ENCODE results near the gene KLHL21. TPM values are rescaled to one million over a fixed set of nuclear protein-coding genes. Genes with fewer than 3 reads are reported as not detected.

KLHL21 gene
- total RNA-seq, 2 donors from 2014 or later, result 38.4 to 60.0 TPM

DNA sequence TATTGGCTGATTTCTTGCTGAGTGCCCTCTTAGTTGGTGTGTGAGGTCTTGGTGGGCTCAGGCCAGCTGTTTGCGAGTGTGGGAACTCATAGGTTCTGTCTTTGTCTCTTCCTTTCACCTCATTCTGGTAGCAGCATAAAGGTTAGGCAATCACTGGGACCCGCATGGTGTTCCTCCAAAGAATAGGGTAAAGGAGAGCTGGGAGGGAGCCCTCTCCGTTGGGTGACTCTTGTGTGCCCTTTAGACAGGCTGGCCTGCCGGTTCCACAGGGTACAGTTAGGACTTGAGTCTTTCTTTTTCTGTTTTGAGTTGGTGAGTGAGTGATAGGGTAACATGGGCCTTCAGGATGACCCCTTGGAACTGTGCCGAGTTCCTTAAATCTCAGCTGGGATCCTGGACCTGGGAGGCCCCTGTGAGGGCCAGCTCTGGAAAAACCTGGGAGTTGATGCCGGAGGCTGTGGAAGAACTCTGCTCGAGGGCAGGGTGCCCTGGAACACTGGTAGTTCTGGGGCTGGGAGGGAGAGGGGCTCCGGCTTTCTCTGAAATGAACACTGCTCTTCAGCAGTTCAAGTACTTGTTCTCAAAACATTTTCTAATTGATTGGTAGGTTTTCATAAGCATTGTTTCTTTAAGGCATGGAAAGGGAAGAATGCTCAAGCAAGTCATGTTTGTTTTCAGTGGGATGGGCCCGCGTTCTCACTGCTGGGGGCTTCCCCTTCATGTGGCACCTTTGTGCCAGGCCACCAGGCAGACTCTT, 19.9 kb upstream of the KLHL21 start:
- Histone ChIP-seq H3K4me3 (no peak overlapping the region), H3K27me3 (no peaks in the 10 kb centered on the region), H3K36me3 (replicated peaks in 1 of 2; ENCODE audit: insufficient read depth in 1 of 2, low read depth in 2 of 2) (peaks cover 0 to 10% of the 10 kb centered on the region in 2 donors), H3K4me1 (peaks cover 25% of the 10 kb centered on the region), H3K9me3 (no peaks in the 10 kb centered on the region), H3K27ac (no peak overlapping the region)
- DNase-seq, result no peak
- ATAC-seq, result no peak
- WGBS, 2 donors, result 89 to 96% methylated on average over 7 to 10 of the region's 10 CpGs
- intact Hi-C loops (cut with DNase I), result no loop called here
- TF ChIP-seq, protein P1, sequence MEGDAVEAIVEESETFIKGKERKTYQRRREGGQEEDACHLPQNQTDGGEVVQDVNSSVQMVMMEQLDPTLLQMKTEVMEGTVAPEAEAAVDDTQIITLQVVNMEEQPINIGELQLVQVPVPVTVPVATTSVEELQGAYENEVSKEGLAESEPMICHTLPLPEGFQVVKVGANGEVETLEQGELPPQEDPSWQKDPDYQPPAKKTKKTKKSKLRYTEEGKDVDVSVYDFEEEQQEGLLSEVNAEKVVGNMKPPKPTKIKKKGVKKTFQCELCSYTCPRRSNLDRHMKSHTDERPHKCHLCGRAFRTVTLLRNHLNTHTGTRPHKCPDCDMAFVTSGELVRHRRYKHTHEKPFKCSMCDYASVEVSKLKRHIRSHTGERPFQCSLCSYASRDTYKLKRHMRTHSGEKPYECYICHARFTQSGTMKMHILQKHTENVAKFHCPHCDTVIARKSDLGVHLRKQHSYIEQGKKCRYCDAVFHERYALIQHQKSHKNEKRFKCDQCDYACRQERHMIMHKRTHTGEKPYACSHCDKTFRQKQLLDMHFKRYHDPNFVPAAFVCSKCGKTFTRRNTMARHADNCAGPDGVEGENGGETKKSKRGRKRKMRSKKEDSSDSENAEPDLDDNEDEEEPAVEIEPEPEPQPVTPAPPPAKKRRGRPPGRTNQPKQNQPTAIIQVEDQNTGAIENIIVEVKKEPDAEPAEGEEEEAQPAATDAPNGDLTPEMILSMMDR (IDR thresholded peaks at IDR 0.05), result no peak
- TF ChIP-seq POLR2A (IDR thresholded peaks at IDR 0.05), result no peak

DNA sequence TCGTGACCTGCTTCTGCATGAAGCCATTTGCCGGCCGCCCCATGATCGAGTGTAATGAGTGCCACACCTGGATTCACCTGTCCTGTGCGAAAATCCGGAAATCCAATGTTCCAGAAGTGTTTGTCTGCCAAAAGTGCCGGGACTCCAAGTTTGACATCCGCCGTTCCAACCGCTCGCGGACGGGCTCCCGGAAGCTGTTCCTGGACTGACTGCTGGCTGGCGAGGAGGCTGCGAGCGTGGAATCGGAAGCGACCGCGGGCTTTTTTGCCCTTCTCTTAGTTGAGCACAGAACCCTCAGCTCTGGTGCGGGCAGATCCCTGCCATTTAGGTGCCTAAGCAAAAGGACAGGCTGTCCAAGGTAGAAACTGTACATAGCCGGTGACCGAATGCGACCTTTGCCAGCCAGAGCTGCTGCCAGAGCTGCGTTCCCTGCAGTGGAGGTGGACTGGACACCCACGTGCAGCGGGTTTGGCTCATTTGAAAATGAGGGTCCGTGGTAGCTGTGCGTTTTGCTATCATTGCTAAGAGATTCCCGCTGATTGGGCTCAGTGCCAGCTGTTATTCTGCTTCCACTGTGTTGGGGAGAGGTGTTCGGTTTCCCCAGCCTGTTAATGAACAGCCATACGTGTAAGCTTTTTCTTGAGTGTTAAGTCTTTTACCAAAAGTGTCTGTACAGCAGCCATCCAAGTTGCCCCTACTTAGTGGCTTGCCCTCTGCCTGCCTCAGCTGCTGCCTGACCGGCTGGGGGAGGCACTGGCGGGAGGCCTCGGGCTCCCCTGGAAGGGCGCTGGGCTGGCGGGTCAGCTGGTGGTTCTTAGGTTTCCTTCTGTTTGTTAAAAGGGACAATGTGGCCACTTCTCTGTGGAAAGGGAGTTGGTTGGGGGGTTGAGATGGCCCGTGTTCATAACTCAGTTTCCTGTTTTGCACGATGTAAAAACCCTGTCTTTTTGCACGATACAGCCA, 19.0 kb upstream of the KLHL21 start:
- Histone ChIP-seq H3K4me3 (no peak overlapping the region), H3K36me3 (replicated peaks in 1 of 2; ENCODE audit: insufficient read depth in 1 of 2, low read depth in 2 of 2) (peaks cover 0 to 10% of the 10 kb centered on the region in 2 donors), H3K9me3 (no peaks in the 10 kb centered on the region), H3K27me3 (no peaks in the 10 kb centered on the region), H3K27ac (no peak overlapping the region), H3K4me1 (peaks cover 16% of the 10 kb centered on the region)
- WGBS, 2 donors, result 90 to 94% methylated on average over 30 to 41 of the region's 41 CpGs
- DNase-seq (no peak), ATAC-seq (no peak)
- intact Hi-C loops (cut with DNase I), result no loop called here
- TF ChIP-seq, protein P1 (IDR thresholded peaks at IDR 0.05), result no peak
- TF ChIP-seq POLR2A (IDR thresholded peaks at IDR 0.05), result no peak

DNA sequence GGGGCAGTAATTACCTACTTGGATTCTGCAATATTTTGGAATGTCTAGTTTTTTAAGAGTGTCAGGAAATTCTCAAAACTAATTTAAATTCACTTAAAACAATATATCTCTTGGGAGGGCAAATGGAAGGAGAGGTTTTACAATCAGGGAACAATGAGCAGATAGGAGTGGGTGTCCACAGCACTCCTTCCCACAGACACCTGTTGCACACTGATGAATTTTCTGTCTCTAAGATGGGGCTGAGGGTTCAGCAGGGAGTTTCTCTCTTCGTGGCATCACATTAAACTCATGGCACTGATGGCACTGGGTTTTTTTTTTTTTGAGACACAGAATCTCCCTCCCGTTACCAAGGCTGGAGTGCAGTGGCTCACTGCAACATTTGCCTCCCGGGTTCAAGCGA, 16.4 kb upstream of the KLHL21 start:
- 86 to 94% methylated on average over 4 of the region's 4 CpGs for WGBS, 2 donors
- TF ChIP-seq POLR2A (IDR thresholded peaks at IDR 0.05), result no peak
- TF ChIP-seq, protein P1 (IDR thresholded peaks at IDR 0.05), result no peak
- Histone ChIP-seq H3K36me3 (replicated peaks in 1 of 2; ENCODE audit: insufficient read depth in 1 of 2, low read depth in 2 of 2) (peaks cover 0 to 10% of the 10 kb centered on the region in 2 donors), H3K27ac (no peak overlapping the region), H3K4me1 (peaks cover 7% of the 10 kb centered on the region), H3K27me3 (no peaks in the 10 kb centered on the region), H3K4me3 (no peak overlapping the region), H3K9me3 (no peaks in the 10 kb centered on the region)
- intact Hi-C loops (cut with DNase I), result no loop called here
- no peak for DNase-seq
- no peak for ATAC-seq

DNA sequence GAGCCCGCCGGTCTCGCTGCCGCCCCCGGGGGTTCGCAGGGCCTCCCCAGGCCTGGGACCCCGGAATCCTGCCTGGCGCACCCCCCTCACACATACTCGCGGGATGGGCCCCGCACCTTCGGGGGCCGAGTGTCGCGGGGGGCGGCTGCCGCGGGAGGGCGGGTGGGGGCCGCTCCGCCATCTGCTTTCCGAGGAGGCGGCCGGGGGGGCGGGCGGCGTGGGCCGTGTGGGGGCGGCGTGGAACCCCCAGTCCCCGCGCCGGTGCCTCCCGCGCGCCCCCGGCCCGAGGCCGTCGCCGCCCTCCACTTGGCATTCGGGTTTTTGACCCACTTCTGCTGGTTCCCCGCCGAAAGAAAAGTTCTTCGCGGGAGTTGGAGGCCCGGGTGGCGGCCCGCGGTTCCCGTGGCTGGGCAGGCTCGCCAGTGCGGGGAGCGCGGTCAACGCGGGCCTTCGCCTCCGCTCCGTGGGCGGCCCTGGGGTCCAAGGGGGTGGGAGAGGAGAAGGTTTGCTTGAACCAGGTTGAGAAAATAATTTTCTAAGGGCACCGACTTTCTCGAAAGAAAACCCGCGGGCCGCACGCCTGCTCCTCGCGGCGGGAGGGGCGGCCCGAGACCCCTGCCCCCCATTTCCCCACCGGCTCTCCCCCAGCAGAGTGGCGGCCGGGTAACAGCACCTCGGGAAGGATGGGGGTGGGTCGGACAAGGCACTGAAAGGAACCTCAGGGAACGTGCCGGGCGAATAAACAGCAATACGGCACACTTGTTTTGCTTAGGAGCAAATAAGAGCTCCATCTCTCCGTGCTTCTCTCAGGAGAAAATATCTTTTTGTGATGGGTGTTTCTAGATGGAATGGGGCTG, 12.5 kb upstream of the KLHL21 start:
- ATAC-seq, result no peak
- peak in 1 of 4 donors; percentile 35 for DNase-seq

More for the DNA sequence above, 12.5 kb upstream of the KLHL21 start:
- WGBS, 2 donors, result 2 to 4% methylated on average over 29 to 69 of the region's 82 CpGs
- H3K36me3 ChIP-seq (replicated peaks in 1 of 2; ENCODE audit: insufficient read depth in 1 of 2, low read depth in 2 of 2), result peaks cover 0 to 2% of the 10 kb centered on the region in 2 donors
- no peak for TF ChIP-seq POLR2A (IDR thresholded peaks at IDR 0.05)
- TF ChIP-seq, protein P1 (IDR thresholded peaks at IDR 0.05), result no peak
- peak overlapping the region; percentile 53 to 88 (median 78) for H3K27ac ChIP-seq
- H3K9me3 ChIP-seq, result no peaks in the 10 kb centered on the region
- H3K4me3 ChIP-seq, result peak overlapping the region; percentile 52 to 92
- intact Hi-C loops (cut with DNase I), result no loop called here
- peaks cover 23% of the 10 kb centered on the region for H3K4me1 ChIP-seq
- no peaks in the 10 kb centered on the region for H3K27me3 ChIP-seq
